Limb (tissue), 2 donors: ENCODE results near the gene UGT1A7.
"Not testable (repeated sequence)": the region's sequence is repeated elsewhere in the genome, so short reads cannot be mapped to it uniquely, and the experiment has no call there.

Source experiments
- DNase-seq, 2 donors: peaks; one replicate each; pipeline ENCODE4 v3.0.0-alpha.2; 2016; ENCODE audit errors: extremely low spot score in 2 of 2

The UGT1A7 gene

GRCh38 chr2:233681521-233682099 is at the start of gene UGT1A7:
Gene UGT1A7, plus strand, starts transcription at chr2:233681901. Its CDS starts 37 bp downstream, at chr2:233681938.
- no peak for DNase-seq

DNA sequence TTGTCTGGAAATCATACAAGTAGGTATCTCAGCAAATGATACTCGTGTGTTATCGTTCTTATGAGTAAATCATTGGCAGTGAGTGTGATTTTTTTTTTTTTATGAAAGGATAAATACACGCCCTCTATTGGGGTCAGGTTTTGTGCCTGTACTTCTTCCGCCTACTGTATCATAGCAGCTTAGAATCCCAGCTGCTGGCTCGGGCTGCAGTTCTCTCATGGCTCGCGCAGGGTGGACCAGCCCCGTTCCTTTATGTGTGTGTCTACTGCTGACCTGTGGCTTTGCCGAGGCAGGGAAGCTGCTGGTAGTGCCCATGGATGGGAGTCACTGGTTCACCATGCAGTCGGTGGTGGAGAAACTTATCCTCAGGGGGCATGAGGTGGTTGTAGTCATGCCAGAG is 45.4 kb upstream of the UGT1A7 start, which contains the start of gene UGT1A10:
UGT1A10 (plus strand) TSS at position 143 of the 400 bp plus-strand sequence; CDS start at position 218, 75 bp downstream.
- DNase-seq = not testable (repeated sequence)

- DNase-seq = no peak
Measured at GRCh38 chr2:233638836-233639235, 42.9 kb upstream of the UGT1A7 start.

DNA sequence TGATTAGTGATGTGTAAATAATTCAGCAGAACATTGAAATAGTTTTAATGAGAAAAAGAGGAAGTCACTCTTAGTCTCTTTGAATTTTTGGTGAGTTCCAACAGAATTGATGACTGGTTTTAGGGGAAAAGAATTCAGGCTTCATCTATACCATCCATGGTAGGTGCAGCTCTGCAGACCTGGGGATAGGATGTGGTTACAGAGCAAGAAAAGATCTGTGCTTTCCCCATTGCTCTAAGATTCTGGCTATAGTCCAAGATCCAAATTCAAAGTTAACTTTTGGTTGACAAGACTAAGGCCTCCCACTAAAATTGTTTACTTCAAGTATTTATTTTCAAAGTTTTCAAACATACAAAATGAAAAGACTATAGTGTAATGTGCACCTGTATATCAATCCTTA is 41.8 kb upstream of the UGT1A7 start:
- no peak for DNase-seq

GRCh38 chr2:233643128-233643527 is 38.6 kb upstream of the UGT1A7 start:
- DNase-seq = no peak

DNA sequence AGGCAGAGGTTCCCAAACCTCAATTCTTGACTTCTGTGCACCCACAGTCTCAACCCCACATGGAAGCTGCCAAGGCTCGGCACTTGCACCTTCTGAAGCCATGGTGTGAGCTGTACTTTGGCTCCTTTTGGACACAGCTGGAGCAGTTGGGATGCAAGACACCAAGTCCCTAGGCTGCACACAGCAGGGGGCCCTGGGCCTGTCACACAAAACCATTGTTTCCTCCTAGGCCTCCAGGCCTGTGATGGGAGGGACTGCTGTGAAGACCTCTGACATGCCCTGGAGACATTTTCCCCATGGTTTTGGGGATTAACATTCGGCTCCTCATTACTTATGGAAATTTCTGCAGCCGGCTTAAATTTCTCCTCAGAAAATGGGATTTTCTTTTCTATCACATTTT is 35.7 kb upstream of the UGT1A7 start:
- DNase-seq = not testable (repeated sequence)

DNA sequence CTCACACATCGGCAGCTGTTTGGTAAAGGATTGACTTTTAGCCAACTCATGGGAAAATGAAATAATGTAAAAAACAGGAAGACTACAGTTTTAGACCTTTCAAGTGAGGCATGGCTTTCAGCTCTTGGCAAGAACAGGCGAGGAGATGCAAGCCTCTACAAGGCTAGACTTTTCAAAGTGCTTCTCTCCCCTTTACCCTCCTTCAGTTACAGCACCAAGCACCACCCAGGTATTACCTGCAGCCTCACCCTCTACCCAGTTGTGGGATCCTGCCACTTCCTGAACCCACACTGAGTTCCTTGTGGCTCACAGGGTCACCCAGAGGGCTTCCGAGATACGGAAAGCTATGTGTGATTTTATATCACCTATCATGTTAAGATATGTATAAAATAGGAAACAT is 30.7 kb upstream of the UGT1A7 start:
- no peak for DNase-seq

DNA sequence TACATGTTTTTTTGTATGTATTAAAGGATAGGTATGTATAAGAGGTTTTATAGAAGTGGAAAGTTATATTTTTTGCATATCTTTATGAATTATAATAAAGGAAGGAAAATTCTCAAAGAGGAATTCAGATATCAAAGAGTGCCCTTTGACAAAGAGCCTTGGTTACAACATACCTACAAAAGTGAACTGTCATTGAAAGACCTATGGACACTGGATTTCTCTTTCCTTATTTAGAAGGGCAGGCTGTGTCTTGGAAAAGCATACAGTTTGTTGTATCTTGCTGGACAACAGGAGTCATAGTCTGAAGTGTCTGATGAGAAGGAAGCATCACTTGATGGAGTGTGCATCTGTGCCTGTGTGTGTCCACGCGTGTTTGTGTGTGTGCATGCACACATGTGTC is 30.3 kb upstream of the UGT1A7 start:
- DNase-seq = no peak

DNA sequence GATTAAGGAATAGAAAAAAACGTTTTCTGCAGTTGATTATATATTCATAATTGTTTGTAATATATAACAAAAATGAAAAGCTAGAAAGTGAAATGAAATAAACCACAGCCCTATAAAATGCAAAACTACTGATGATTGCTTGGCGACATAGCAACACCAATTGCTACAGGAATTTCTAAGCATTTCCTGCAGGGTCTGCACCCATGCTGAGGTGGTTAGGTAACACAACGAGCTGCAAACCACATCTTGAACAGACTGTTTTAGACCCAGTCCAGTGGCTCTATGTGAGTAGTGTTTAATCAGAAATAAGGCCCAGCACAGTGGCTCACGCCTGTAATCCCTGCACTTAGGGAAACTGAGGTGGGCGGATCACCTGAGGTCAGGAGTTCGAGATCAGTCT is 27.2 kb upstream of the UGT1A7 start:
- no peak for DNase-seq

GRCh38 chr2:233655043-233655442 is 26.7 kb upstream of the UGT1A7 start:
- DNase-seq = no peak

DNA sequence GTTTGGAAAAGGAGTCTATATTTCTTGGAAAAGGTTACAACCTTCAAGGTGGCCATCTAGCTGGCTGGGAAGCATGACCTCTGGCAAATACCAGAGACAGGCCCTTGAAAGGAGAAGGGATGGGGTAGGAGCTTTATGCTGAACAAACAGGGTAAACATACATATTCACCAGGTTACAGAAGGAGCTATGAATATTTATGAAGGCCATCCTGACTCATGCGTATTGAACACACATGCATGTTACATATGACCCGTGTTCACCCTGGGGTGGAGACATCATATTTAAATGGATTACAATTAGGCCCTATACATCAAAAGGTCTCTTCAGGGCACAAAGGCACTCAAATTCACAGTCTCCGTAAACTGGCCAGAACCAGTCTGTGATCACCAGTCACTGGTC is 25.8 kb upstream of the UGT1A7 start:
- DNase-seq = not testable (repeated sequence)

DNA sequence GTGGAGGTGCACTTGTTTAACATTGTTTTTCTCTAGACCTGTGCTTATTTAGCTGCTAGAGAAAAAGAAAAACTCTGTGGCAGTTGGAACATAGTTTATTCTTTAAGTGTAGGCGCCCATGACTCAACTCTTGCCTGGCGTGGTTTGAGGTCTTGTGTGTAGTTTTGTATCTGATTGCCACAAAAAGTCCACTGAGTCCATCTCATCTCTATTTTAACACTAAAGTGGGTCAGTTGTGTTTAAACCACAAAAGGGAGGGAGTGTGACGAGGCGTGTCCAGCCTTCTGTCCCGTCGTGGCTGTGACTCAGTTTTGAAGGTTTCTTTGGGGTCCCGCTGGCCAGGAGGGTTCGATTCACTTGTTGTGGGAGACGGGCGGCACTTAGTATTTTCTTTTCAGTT is 25.3 kb upstream of the UGT1A7 start:
- DNase-seq = no peak

DNA sequence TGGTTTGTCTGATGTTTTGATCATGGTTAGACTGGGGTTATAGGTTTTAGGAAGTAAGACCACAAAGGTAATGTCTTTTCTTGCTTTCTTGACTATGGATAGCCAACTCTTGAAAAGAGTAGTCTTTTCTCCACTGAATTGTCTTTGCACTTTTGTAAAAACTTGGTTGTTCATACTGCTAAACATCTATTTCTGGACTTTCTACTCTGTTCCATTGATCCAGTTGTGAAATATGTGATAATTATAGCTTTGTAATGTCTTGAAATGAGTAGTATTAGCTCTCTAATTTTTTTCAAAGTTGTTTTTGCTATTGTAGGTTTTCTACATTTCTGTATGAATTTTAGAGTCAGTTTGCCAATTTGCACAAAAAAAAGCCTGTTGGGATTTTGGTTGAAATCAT is 23.1 kb upstream of the UGT1A7 start:
- DNase-seq = no peak

DNA sequence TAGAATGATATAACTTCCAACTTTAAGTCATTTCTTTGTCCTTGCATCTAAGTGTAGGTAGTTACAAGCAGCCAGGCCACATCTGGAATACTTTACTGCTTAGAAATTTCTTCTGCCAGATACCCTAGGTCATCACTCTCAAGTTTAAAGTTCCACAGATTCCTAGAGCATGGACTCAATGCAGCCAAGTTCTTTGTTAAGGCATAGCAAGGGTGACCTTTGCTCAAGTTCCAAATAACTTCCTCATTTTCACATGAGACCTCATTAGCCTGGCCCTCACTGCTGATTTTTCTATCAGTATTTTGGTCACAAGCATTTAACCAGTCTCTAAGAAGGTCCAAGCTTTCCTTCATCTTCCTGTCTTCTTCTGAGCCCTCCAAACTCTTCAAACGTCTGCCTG is 17.8 kb upstream of the UGT1A7 start:
- DNase-seq = no peak

- no peak for DNase-seq
Measured at GRCh38 chr2:233668605-233669260, 13.0 kb upstream of the UGT1A7 start.

- DNase-seq = no peak
Measured at GRCh38 chr2:233671290-233672161, 10.2 kb upstream of the UGT1A7 start, which contains the start of gene UGT1A9. Gene UGT1A9, plus strand, starts transcription at chr2:233671898. Its CDS starts 37 bp downstream, at chr2:233671935.

DNA sequence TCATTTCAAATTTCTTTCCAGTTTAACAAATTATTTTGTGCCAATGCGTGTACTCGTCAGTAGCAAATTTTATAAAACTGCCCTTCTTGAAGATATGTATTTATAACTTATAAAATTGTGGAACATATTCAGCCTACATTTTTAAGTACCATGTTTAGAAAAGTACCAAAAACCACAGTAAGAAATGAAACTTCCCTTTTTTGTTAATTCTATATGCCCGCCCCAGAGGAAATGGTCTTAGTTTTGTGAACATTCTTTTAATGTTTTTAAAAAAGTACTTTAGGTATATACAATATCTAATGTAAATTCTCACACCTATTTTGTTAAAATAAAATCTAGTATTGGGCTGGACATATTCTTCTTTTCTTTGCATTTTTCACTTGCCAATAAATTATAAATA is 8.8 kb upstream of the UGT1A7 start:
- no peak for DNase-seq

GRCh38 chr2:233673896-233674295 is 7.8 kb upstream of the UGT1A7 start:
- no peak for DNase-seq

DNA sequence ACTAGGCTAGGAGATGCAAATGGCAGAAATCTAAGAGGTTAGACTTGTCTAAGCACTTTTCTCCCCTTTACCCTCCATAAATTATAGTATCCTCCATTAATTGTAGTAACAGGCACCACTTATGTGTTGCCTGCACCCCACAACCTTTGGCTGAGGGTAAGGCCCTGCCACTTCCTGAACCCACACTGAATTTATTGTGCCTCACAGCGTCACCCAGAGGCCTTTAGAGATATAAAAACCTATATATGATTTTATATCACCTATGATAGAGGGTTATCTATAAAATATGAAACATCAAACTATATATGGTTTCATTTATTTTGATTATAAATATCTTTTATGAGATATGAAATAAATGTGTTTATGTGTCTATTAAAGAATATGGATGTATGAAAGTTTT is 7.4 kb upstream of the UGT1A7 start:
- DNase-seq = no peak

DNA sequence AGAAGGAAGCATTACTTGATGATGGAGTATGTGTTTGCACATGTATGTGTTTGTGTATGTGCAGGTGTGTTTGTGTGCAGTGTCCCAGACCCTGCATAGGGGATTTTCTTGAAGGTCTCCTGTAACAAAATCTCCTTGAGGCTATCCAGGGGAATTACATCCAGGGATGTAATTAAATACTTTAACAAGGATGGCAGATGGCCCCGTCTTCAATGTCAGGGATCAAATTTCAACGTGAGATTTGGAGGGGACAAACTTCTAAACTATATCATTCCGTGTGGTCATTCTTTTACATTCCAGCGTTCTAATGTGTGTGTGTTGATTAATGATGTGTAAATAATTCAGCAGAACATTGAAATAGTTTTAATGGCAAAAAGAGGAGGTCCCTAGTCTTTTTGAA is 6.7 kb upstream of the UGT1A7 start:
- DNase-seq = no peak

GRCh38 chr2:233676046-233676445 is 5.7 kb upstream of the UGT1A7 start:
- no peak for DNase-seq

DNA sequence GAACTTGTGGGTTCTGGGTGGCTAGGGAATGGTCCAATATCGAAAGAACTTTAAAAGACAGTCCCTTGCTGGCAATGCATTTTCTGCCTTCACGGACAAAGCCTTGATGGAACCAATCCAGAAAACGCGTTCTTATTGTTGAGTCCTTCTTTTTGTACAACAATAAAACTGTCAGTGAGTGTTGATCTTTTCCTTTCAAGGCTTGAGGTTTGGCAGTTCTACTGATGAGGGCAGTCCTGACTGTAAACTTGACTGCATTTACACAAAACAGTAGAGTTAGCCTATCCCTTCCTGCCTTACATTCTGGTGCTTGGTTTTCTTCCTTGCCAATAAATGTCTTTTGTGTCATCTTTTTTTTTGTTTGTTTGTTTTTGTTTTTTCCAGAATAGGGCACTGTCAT is 2.5 kb upstream of the UGT1A7 start:
- DNase-seq = no peak
